Liver (tissue), 3 donors: Measurements from ENCODE around the gene SS18L1.

Experiments used
- CTCF ChIP-seq: fragments of 150-350 bp; IDR thresholded peaks from 2 replicates; pipeline ENCODE4 v1.5.1; 2017; ENCODE audit warnings: improper control_type of control experiment, low read depth, low read length; ENCODE audit not compliant: missing input control
- EGR1 ChIP-seq, 2 donors: IDR thresholded peaks; 2 replicates each; pipeline ENCODE4 v1.6.1; 2016 to 2018; ENCODE audit warnings: antibody characterized with exemption in 2 of 2, low read depth in 2 of 2
- JUND ChIP-seq, 2 donors: IDR thresholded peaks; 2 replicates each; pipeline ENCODE4 v1.6.1; 2016; ENCODE audit warnings: antibody characterized with exemption in 2 of 2
- TAF1 ChIP-seq: conservative IDR thresholded peaks from 2 replicates; pipeline ENCODE4 v1.6.1; 2016; ENCODE audit warnings: antibody characterized with exemption, mild to moderate bottlenecking
- YY1 ChIP-seq: IDR thresholded peaks from 2 replicates; pipeline ENCODE4 v1.6.1; 2016; ENCODE audit warnings: antibody characterized with exemption, mild to moderate bottlenecking
- ZBTB33 ChIP-seq: IDR thresholded peaks from 2 replicates; pipeline ENCODE4 v1.6.1; 2016; ENCODE audit warnings: antibody characterized with exemption
- TF ChIP-seq, protein P1 (sequence below): IDR thresholded peaks from 2 replicates; pipeline ENCODE4 v1.6.1; 2016; ENCODE audit warnings: antibody characterized with exemption
- donor health status: healthy.
- donor health status: healthy.

- TF ChIP-seq ZBTB33 = no peak
- no peak for TF ChIP-seq TAF1
- no peak for TF ChIP-seq CTCF
- no peak for TF ChIP-seq YY1
- no peak for TF ChIP-seq EGR1 (IDR thresholded peaks at IDR 0.05; ENCODE audit: low read depth in 2 of 2)
- TF ChIP-seq, protein P1, sequence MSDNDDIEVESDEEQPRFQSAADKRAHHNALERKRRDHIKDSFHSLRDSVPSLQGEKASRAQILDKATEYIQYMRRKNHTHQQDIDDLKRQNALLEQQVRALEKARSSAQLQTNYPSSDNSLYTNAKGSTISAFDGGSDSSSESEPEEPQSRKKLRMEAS = no peak
- no peak for TF ChIP-seq JUND (IDR thresholded peaks at IDR 0.05)
Measured at GRCh38 chr20:62202676-62203377, 59.3 kb downstream of the SS18L1 start.
